Suprapubic skin (tissue), 4 donors: ENCODE measurements around the gene PCSK2. TPM values are rescaled to one million over a fixed set of nuclear protein-coding genes. Genes with fewer than 3 reads are reported as not detected.

Experiments
- DNase-seq, 2 donors: peaks; one replicate each; pipeline ENCODE4 v3.0.0-alpha.2; 2019; ENCODE audit warnings: low spot score in 2 of 2
- H3K27ac ChIP-seq: fragments of 200-600 bp; sonication (generic); one replicate; pipeline ENCODE4 v1.5.1; 2019
- H3K27me3 ChIP-seq: fragments of 200-600 bp; sonication (generic); one replicate; pipeline ENCODE4 v1.5.1; 2019
- H3K36me3 ChIP-seq: fragments of 200-600 bp; sonication (generic); one replicate; pipeline ENCODE4 v1.5.1; 2019
- H3K4me1 ChIP-seq: fragments of 200-600 bp; sonication (generic); one replicate; pipeline ENCODE4 v1.5.1; 2019
- H3K4me3 ChIP-seq: fragments of 200-600 bp; sonication (generic); one replicate; pipeline ENCODE4 v1.5.1; 2019; ENCODE audit warnings: mild to moderate bottlenecking
- H3K9me3 ChIP-seq: fragments of 200-600 bp; sonication (generic); one replicate; pipeline ENCODE4 v1.5.1; 2019
- CTCF ChIP-seq, 2 donors: fragments of 200-600 bp in 1 of 2; fragments of 450-650 bp in 1 of 2; sonication (generic) in 1 of 2; IDR thresholded peaks; one replicate each; pipeline ENCODE4 v1.5.1; 2016 to 2019; ENCODE audit warnings: antibody characterized with exemption in 2 of 2, mild to moderate bottlenecking in 1 of 2, moderate library complexity in 1 of 2
- EP300 ChIP-seq: sonication (generic); formaldehyde crosslinking; IDR thresholded peaks from one replicate; pipeline ENCODE4 v1.6.1; 2017; ENCODE audit warnings: antibody characterized with exemption
- POLR2A ChIP-seq, 2 donors: fragments of 450-650 bp; IDR thresholded peaks; one replicate each; pipeline ENCODE4 v1.6.1; 2017; ENCODE audit warnings: antibody characterized with exemption in 2 of 2, mild to moderate bottlenecking in 2 of 2, moderate library complexity in 2 of 2
- POLR2AphosphoS5 ChIP-seq, 3 donors: sonication (generic); formaldehyde crosslinking; IDR thresholded peaks; one replicate each; pipeline ENCODE4 v1.6.1; 2017; ENCODE audit warnings: antibody characterized with exemption in 3 of 3
- WGBS: methylation state at CpG from one replicate; pipeline ENCODE4 v1.1.5; 2018; 5-methylcytosine and 5-hydroxymethylcytosine counted together
- total RNA-seq, 4 donors: library from RNA; depleted of rRNA; stranded (reverse); fragments of >200 nt; gene quantifications; one replicate each; pipeline ENCODE4 v1.1.0, GENCODE V29; 2016

PCSK2 gene
- total RNA-seq, 4 donors from 2014 or later, result 5.2 to 23.1 (median 12.9) TPM

DNA sequence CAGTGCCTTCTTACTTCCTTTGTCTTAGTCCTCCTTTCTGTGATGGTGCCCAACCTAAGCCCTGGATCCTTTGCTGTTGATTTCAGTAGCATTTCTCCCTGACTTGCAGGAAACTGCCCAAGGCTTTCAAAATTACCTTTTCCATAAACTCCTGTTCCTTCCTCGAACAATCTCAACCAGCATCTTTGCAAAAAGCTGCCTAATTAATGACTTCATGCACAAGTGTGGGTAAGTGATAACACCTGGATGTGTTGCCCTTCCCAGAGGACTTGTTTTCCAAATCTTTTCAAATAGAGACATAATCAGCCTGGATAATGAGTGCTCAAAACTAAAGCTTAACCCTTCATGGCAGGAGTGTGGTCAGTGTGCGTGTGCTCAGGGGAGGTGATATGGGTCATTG is 118.0 kb downstream of the PCSK2 start:
- no peaks in the 10 kb centered on the region for H3K4me1 ChIP-seq
- H3K36me3 ChIP-seq, result no peaks in the 10 kb centered on the region
- no peak for DNase-seq
- H3K9me3 ChIP-seq, result no peaks in the 10 kb centered on the region
- WGBS, result 54% methylated on average over 2 of the region's 2 CpGs
- H3K4me3 ChIP-seq, result no peak overlapping the region
- H3K27ac ChIP-seq, result no peak overlapping the region
- H3K27me3 ChIP-seq, result no peaks in the 10 kb centered on the region
- no peak for TF ChIP-seq CTCF (IDR thresholded peaks at IDR 0.05)
- TF ChIP-seq EP300, result no peak
- no peak for TF ChIP-seq POLR2A (IDR thresholded peaks at IDR 0.05)
- no peak for TF ChIP-seq POLR2AphosphoS5 (IDR thresholded peaks at IDR 0.05)

DNA sequence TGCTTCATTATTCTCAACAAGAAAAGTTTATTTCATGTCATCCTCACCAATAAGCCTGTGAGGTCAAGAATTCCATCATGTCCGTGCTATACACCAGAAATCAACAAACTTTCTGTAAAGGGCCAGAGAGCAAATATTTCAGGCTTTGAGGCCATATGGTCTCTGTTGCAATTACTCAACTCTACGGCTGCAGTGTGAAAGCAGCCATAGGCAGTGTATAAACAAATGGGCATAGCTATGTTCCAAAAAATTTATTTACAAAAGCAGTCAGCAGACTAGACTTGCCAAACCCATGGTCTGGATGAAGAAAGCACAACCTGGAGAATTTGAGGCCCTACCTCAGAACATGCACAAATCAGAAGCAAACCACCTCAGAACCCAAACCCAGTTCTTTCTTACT is 118.5 kb downstream of the PCSK2 start:
- H3K36me3 ChIP-seq, result no peaks in the 10 kb centered on the region
- H3K4me3 ChIP-seq, result no peak overlapping the region
- no peak overlapping the region for H3K27ac ChIP-seq
- WGBS, result 58% methylated on average over 2 of the region's 2 CpGs
- TF ChIP-seq EP300 (no peak), POLR2AphosphoS5 (IDR thresholded peaks at IDR 0.05) (no peak), CTCF (IDR thresholded peaks at IDR 0.05) (no peak), POLR2A (IDR thresholded peaks at IDR 0.05) (no peak)
- H3K4me1 ChIP-seq, result no peaks in the 10 kb centered on the region
- H3K27me3 ChIP-seq, result no peaks in the 10 kb centered on the region
- no peaks in the 10 kb centered on the region for H3K9me3 ChIP-seq
- DNase-seq, result no peak

GRCh38 chr20:17350321-17350720 is 123.5 kb downstream of the PCSK2 start:
- TF ChIP-seq CTCF (IDR thresholded peaks at IDR 0.05), result no peak
- TF ChIP-seq POLR2A (IDR thresholded peaks at IDR 0.05), result no peak
- TF ChIP-seq EP300, result no peak
- no peak for TF ChIP-seq POLR2AphosphoS5 (IDR thresholded peaks at IDR 0.05)
- no peaks in the 10 kb centered on the region for H3K9me3 ChIP-seq
- no peaks in the 10 kb centered on the region for H3K4me1 ChIP-seq
- no peak overlapping the region for H3K4me3 ChIP-seq
- H3K27ac ChIP-seq, result no peak overlapping the region
- 84% methylated on average over 3 of the region's 3 CpGs for WGBS
- H3K27me3 ChIP-seq, result no peaks in the 10 kb centered on the region
- DNase-seq, result no peak
- H3K36me3 ChIP-seq, result no peaks in the 10 kb centered on the region

- no peaks in the 10 kb centered on the region for H3K9me3 ChIP-seq
- H3K36me3 ChIP-seq, result no peaks in the 10 kb centered on the region
- no peaks in the 10 kb centered on the region for H3K27me3 ChIP-seq
- no peak overlapping the region for H3K4me3 ChIP-seq
- H3K27ac ChIP-seq, result no peak overlapping the region
- DNase-seq, result no peak
- TF ChIP-seq EP300 (no peak), CTCF (IDR thresholded peaks at IDR 0.05) (no peak), POLR2A (IDR thresholded peaks at IDR 0.05) (no peak), POLR2AphosphoS5 (IDR thresholded peaks at IDR 0.05) (no peak)
- no peaks in the 10 kb centered on the region for H3K4me1 ChIP-seq
- 42% methylated on average over 2 of the region's 2 CpGs for WGBS
These were observed 130.4 kb downstream of the PCSK2 start for GRCh38 chr20:17357238-17357637.

GRCh38 chr20:17358854-17359253 is 132.0 kb downstream of the PCSK2 start:
- WGBS, result 59% methylated on average over 1 of the region's 1 CpG

More at GRCh38 chr20:17358854-17359253, 132.0 kb downstream of the PCSK2 start:
- Histone ChIP-seq H3K27ac (no peak overlapping the region), H3K27me3 (no peaks in the 10 kb centered on the region), H3K4me3 (no peak overlapping the region), H3K4me1 (no peaks in the 10 kb centered on the region), H3K36me3 (no peaks in the 10 kb centered on the region), H3K9me3 (no peaks in the 10 kb centered on the region)
- DNase-seq, result no peak
- no peak for TF ChIP-seq POLR2A (IDR thresholded peaks at IDR 0.05)
- no peak for TF ChIP-seq POLR2AphosphoS5 (IDR thresholded peaks at IDR 0.05)
- no peak for TF ChIP-seq CTCF (IDR thresholded peaks at IDR 0.05)
- no peak for TF ChIP-seq EP300
